Fibroblast of pulmonary artery (primary cell): Measurements from ENCODE around the gene D2HGDH.
A peak's percentile ranks its signal among the peaks of the same experiment; 100 is the strongest.

Experiments used
- DNase-seq: peaks from one replicate; pipeline ENCODE4 v3.0.0-alpha.2; 2010; ENCODE audit warnings: low read depth
- H3K4me3 ChIP-seq: replicated peaks from 2 replicates; pipeline ENCODE4 v1.5.1; 2011; ENCODE audit warnings: low read depth, mild to moderate bottlenecking, control low read depth, low read length, moderate library complexity
- CTCF ChIP-seq: IDR thresholded peaks from 2 replicates; pipeline ENCODE4 v1.5.1; 2011; ENCODE audit warnings: mild to moderate bottlenecking, control low read depth, low read length, inconsistent platforms; ENCODE audit errors: missing control alignments

The D2HGDH gene

GRCh38 chr2:241768251-241768711, 33.9 kb downstream of the D2HGDH start:
- no peak overlapping the region for H3K4me3 ChIP-seq
- DNase-seq, result no peak
- no peak for TF ChIP-seq CTCF

GRCh38 chr2:241768850-241769249, 34.4 kb downstream of the D2HGDH start:
- no peak for DNase-seq
- no peak overlapping the region for H3K4me3 ChIP-seq
- no peak for TF ChIP-seq CTCF

- TF ChIP-seq CTCF, result no peak
- no peak for DNase-seq
- no peak overlapping the region for H3K4me3 ChIP-seq
Measured at GRCh38 chr2:241769819-241770184, 35.4 kb downstream of the D2HGDH start.

- no peak for TF ChIP-seq CTCF
- DNase-seq, result no peak
- no peak overlapping the region for H3K4me3 ChIP-seq
Measured at GRCh38 chr2:241770185-241770935, 35.9 kb downstream of the D2HGDH start.

GRCh38 chr2:241770936-241771285, 36.5 kb downstream of the D2HGDH start:
- no peak overlapping the region for H3K4me3 ChIP-seq
- no peak for DNase-seq
- no peak for TF ChIP-seq CTCF

GRCh38 chr2:241771286-241772062, 37.0 kb downstream of the D2HGDH start:
- no peak overlapping the region for H3K4me3 ChIP-seq
- DNase-seq, result peak; percentile 33
- no peak for TF ChIP-seq CTCF

- H3K4me3 ChIP-seq, result no peak overlapping the region
- no peak for TF ChIP-seq CTCF
- DNase-seq, result no peak
Measured at GRCh38 chr2:241772063-241772499, 37.7 kb downstream of the D2HGDH start.
